ENCODE data around the gene NEK1. TPM values are rescaled to one million over a fixed set of nuclear protein-coding genes. Genes with fewer than 3 reads are reported as not detected.

The NEK1 gene
- total RNA-seq, 1 experiment from 2014 or later = 12.3 TPM

GRCh38 chr4:169491211-169491610 is 121.2 kb downstream of the NEK1 start:
- no peaks in the 10 kb centered on the region for H4K20me1 ChIP-seq (ENCODE audit: control insufficient read depth, insufficient read depth, insufficient read length)
- no peak overlapping the region for H4K5ac ChIP-seq (ENCODE audit: insufficient read length, low read depth, low read length)
- H4K8ac ChIP-seq (replicated peaks; ENCODE audit: insufficient read length, low read depth, low read length) = no peak overlapping the region
- Mint-ChIP-seq H3K4me1 (no peaks in the 10 kb centered on the region), H3K9me3 (peaks cover 0 to 4% of the 10 kb centered on the region in 2 experiments; a peak in 2 of 5 replicates), H3K27me3 (ENCODE audit: low read depth) (no peaks in the 10 kb centered on the region), H3K4me3 (no peak overlapping the region), H3K27ac (no peak overlapping the region), H3K36me3 (ENCODE audit: insufficient read depth in 1 of 3, low read depth in 3 of 3) (peaks cover 12 to 15% (median 14%) of the 10 kb centered on the region in 3 experiments)
- no peak overlapping the region for H3K9ac ChIP-seq (ENCODE audit: extremely low read depth, insufficient read length, low read length)
- H3K56ac ChIP-seq (ENCODE audit: insufficient read length, low read depth, low read length) = no peak overlapping the region
- no peaks in the 10 kb centered on the region for H3K27me3 ChIP-seq (ENCODE audit: insufficient read depth, low read length)
- H3K18ac ChIP-seq (ENCODE audit: insufficient read length, low read depth, low read length) = no peak overlapping the region
- TF ChIP-seq, protein P1, sequence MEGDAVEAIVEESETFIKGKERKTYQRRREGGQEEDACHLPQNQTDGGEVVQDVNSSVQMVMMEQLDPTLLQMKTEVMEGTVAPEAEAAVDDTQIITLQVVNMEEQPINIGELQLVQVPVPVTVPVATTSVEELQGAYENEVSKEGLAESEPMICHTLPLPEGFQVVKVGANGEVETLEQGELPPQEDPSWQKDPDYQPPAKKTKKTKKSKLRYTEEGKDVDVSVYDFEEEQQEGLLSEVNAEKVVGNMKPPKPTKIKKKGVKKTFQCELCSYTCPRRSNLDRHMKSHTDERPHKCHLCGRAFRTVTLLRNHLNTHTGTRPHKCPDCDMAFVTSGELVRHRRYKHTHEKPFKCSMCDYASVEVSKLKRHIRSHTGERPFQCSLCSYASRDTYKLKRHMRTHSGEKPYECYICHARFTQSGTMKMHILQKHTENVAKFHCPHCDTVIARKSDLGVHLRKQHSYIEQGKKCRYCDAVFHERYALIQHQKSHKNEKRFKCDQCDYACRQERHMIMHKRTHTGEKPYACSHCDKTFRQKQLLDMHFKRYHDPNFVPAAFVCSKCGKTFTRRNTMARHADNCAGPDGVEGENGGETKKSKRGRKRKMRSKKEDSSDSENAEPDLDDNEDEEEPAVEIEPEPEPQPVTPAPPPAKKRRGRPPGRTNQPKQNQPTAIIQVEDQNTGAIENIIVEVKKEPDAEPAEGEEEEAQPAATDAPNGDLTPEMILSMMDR (conservative IDR thresholded peaks at IDR 0.05) = no peak
- no peak overlapping the region for H2AFZ ChIP-seq (ENCODE audit: low read length)
- H2BK5ac ChIP-seq (ENCODE audit: insufficient read length, low read length) = no peak overlapping the region
- H3K27ac ChIP-seq (ENCODE audit: insufficient read length, low read depth, low read length) = no peak overlapping the region
- no peak overlapping the region for H2BK12ac ChIP-seq (ENCODE audit: insufficient read length, low read depth, low read length)
- H3K9me3 ChIP-seq (ENCODE audit: control insufficient read depth, low read depth, low read length) = no peaks in the 10 kb centered on the region
- no CpG with 5 or more reads among the region's 1 CpG for WGBS (ENCODE audit: extremely low coverage, insufficient read length, low lambda C conversion rate)
- no peak overlapping the region for H2BK120ac ChIP-seq (ENCODE audit: low read depth, low read length, poor library complexity, severe bottlenecking)
- H3K4ac ChIP-seq (ENCODE audit: low read depth, low read length) = no peak overlapping the region
- H3T11ph ChIP-seq (ENCODE audit: low read length) = no peak overlapping the region
- H2BK15ac ChIP-seq (ENCODE audit: low read depth, low read length) = no peak overlapping the region
- no peaks in the 10 kb centered on the region for H3K79me2 ChIP-seq (ENCODE audit: insufficient read depth, low read length)
- DNase-seq = no peak
- H3K79me1 ChIP-seq (ENCODE audit: insufficient read depth, low read depth, low read length, poor library complexity, severe bottlenecking) = no peaks in the 10 kb centered on the region
- H4K91ac ChIP-seq (ENCODE audit: insufficient read length, low read depth, low read length) = no peak overlapping the region
- no peak overlapping the region for H3K23ac ChIP-seq (ENCODE audit: insufficient read length, low read depth, low read length)
- H2BK20ac ChIP-seq (ENCODE audit: low read depth, low read length, poor library complexity, severe bottlenecking) = no peak overlapping the region
- H3K23me2 ChIP-seq (ENCODE audit: insufficient read length, low read depth, low read length, poor library complexity, severe bottlenecking) = no peaks in the 10 kb centered on the region
- H3K4me2 ChIP-seq (ENCODE audit: insufficient read depth, insufficient read length, low read length) = no peak overlapping the region
- H3K4me1 ChIP-seq (ENCODE audit: insufficient read depth, low read length) = no peaks in the 10 kb centered on the region
- H3K14ac ChIP-seq (ENCODE audit: insufficient read depth, low read length) = no peak overlapping the region
- H2AK5ac ChIP-seq (ENCODE audit: insufficient read length, low read length) = no peak overlapping the region

Measured in H9 (cell line).